ENCODE data around the gene KCNJ16. TPM values are rescaled to one million over a fixed set of nuclear protein-coding genes. Genes with fewer than 3 reads are reported as not detected.

Gene KCNJ16
- total and polyA plus RNA-seq, 4 donors: 0.24 TPM; not detected in 3

DNA sequence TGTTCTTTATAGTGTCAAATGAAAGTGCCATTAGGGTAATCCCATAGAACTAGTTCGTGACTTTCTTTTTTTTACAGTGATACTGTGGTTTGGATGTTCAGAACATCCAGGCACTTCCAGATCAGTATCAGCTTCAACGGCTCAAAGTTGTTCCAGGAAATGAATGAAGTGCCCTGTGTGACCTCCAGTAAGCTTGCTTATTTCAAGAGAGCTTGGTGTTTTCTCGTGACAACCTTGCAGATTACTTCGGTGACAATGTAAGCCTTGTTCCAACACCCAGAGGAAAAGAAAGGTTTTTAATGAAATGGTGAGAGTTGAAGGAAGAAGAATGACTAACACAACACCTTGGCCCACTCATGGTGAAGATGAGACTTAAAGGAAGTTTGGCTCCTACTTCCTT lies 16.0 kb upstream of the KCNJ16 start:
- intact Hi-C loops (cut with DNase I): no loop called here
- Histone ChIP-seq H3K9me3 (ENCODE audit: control insufficient read depth, low read length) (no peaks in the 10 kb centered on the region), H3K36me3 (ENCODE audit: control insufficient read depth in 1 of 2, insufficient read depth in 2 of 2, low read length in 1 of 2) (no peaks in the 10 kb centered on the region), H3K27me3 (ENCODE audit: control insufficient read depth in 1 of 2, insufficient read depth in 2 of 2, low read length in 1 of 2) (no peaks in the 10 kb centered on the region), H3K27ac (ENCODE audit: low read depth in 1 of 2, low read length in 2 of 2) (no peak overlapping the region), H3K4me1 (ENCODE audit: control insufficient read depth in 1 of 2, insufficient read depth in 2 of 2, low read length in 2 of 2) (peaks cover 0 to 2% of the 10 kb centered on the region in 2 donors), H3K4me3 (ENCODE audit: low read length in 2 of 2) (no peak overlapping the region)
- DNase-seq: no peak
- no peak for ATAC-seq (ENCODE audit: low FRiP score)
- WGBS, 2 donors: 52 to 61% methylated on average over 4 of the region's 4 CpGs

DNA sequence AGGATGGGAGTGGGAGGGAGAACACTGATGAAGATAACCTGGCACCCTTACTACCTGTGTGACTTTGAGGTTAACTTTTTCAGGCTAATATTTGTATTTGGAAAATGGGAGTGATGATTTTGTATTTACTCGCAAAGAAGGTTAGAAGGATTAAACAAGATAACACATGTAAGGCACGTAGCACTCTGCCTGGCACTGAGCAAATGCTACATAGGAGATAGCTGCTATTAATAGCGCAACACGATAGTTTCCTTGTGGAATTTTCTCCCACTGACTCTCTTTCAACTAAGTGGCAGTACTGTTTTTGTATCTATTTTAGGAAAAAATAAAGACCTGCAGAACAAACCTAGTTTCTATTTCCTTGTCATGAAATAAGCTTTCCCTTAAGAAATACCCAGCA lies 15.4 kb upstream of the KCNJ16 start:
- DNase-seq (no peak), ATAC-seq (ENCODE audit: low FRiP score) (no peak)

DNA sequence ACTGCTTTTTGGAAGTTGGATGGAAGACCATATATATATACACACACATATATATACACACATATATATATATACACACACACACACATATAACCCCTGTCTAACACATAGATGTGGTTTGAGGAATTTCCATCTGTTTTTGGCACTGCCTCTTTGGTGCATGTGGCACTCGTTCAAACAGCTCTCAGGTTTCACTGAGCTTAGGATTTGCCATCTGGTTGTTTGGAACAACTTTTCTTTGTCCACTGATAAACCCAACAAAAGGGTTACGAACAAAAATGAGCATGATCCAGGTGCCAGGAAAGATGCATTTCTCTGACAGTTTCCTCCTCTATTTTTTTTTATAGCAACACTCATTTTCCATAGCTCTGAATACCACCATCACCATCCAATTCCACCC lies 14.6 kb upstream of the KCNJ16 start:
- ATAC-seq (ENCODE audit: low FRiP score): no peak
- Histone ChIP-seq H3K27me3 (ENCODE audit: control insufficient read depth in 1 of 2, insufficient read depth in 2 of 2, low read length in 1 of 2) (no peaks in the 10 kb centered on the region), H3K4me3 (ENCODE audit: low read length in 2 of 2) (no peak overlapping the region), H3K9me3 (ENCODE audit: control insufficient read depth, low read length) (no peaks in the 10 kb centered on the region), H3K27ac (ENCODE audit: low read depth in 1 of 2, low read length in 2 of 2) (no peak overlapping the region), H3K36me3 (ENCODE audit: control insufficient read depth in 1 of 2, insufficient read depth in 2 of 2, low read length in 1 of 2) (no peaks in the 10 kb centered on the region), H3K4me1 (ENCODE audit: control insufficient read depth in 1 of 2, insufficient read depth in 2 of 2, low read length in 2 of 2) (peaks cover 0 to 2% of the 10 kb centered on the region in 2 donors)
- WGBS, 2 donors: 10 to 12% methylated on average over 2 of the region's 2 CpGs
- no peak for DNase-seq
- intact Hi-C loops (cut with DNase I): no loop called here

More for the DNA sequence above, 15.4 kb upstream of the KCNJ16 start:
- no peaks in the 10 kb centered on the region for H3K9me3 ChIP-seq (ENCODE audit: control insufficient read depth, low read length)
- intact Hi-C loops (cut with DNase I): no loop called here
- 42 to 47% methylated on average over 4 of the region's 4 CpGs for WGBS, 2 donors
- peaks cover 0 to 2% of the 10 kb centered on the region in 2 donors for H3K4me1 ChIP-seq (ENCODE audit: control insufficient read depth in 1 of 2, insufficient read depth in 2 of 2, low read length in 2 of 2)
- H3K36me3 ChIP-seq (ENCODE audit: control insufficient read depth in 1 of 2, insufficient read depth in 2 of 2, low read length in 1 of 2): no peaks in the 10 kb centered on the region
- H3K27me3 ChIP-seq (ENCODE audit: control insufficient read depth in 1 of 2, insufficient read depth in 2 of 2, low read length in 1 of 2): no peaks in the 10 kb centered on the region
- H3K4me3 ChIP-seq (ENCODE audit: low read length in 2 of 2): no peak overlapping the region
- no peak overlapping the region for H3K27ac ChIP-seq (ENCODE audit: low read depth in 1 of 2, low read length in 2 of 2)

DNA sequence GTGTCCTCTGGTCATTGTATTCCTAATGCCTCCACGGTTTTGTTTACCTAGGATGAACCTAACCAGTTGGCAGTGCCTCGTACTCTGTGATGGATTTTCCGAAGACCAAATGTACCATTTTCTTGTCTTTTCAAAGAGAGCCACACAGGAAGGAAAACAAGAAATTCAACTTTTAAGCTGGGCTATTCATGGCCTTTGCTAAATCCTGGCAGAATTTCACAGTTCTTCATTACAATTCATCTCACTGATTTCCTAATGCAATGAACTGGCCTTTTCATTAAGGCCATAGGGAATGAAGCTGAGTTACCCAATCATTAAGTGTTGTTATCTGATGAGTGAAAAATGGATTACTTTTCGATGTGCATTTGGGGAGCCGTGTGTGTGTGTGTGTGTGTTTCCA lies 7.9 kb upstream of the KCNJ16 start:
- ATAC-seq (ENCODE audit: low FRiP score): no peak
- H3K27ac ChIP-seq (ENCODE audit: low read depth in 1 of 2, low read length in 2 of 2): no peak overlapping the region
- no peaks in the 10 kb centered on the region for H3K4me1 ChIP-seq (ENCODE audit: control insufficient read depth in 1 of 2, insufficient read depth in 2 of 2, low read length in 2 of 2)

DNA sequence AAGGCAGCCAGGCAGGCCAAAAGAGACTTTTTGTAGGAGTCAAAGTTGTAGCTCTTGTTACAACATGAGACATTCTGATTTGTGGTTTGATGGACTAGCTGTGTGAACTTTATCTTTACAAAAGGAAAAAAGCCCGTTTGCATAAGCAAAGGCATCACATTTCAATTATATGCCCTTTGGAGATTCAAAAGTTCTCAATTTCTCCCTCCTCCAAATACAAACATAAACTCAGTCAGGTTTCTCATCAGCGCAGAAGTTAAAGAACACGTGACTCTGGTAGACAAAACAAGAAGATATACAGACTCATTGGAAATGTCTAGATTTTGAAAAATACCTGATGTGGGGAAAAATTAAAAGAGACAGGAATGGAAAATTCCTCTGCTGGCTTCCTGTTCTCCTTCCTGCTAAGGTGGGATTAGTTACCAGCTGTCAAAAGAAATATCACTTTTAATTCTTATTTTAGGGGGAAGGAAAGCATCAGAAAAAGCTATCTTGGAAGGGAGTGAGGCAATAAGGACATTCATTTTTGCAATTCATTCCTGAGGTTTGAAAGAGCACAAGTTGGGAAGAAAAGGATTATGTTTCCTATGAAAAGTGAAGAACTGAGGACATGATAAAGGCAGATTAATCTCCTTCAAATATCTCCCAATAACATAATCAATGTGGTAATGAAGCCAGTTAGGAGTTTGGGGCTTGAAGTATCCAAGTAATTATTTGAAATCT lies 4.6 kb upstream of the KCNJ16 start:
- no peak overlapping the region for H3K27ac ChIP-seq (ENCODE audit: low read depth in 1 of 2, low read length in 2 of 2)
- 22 to 24% methylated on average over 3 of the region's 3 CpGs for WGBS, 2 donors
- DNase-seq: no peak
- H3K4me1 ChIP-seq (ENCODE audit: control insufficient read depth in 1 of 2, insufficient read depth in 2 of 2, low read length in 2 of 2): no peaks in the 10 kb centered on the region
- peaks cover 0 to 1% of the 10 kb centered on the region in 2 donors for H3K27me3 ChIP-seq (ENCODE audit: control insufficient read depth in 1 of 2, insufficient read depth in 2 of 2, low read length in 1 of 2)
- intact Hi-C loops (cut with DNase I): no loop called here
- H3K4me3 ChIP-seq (ENCODE audit: low read length in 2 of 2): no peak overlapping the region
- H3K9me3 ChIP-seq (ENCODE audit: control insufficient read depth, low read length): no peaks in the 10 kb centered on the region
- ATAC-seq (ENCODE audit: low FRiP score): no peak
- peaks cover 0 to 3% of the 10 kb centered on the region in 2 donors for H3K36me3 ChIP-seq (ENCODE audit: control insufficient read depth in 1 of 2, insufficient read depth in 2 of 2, low read length in 1 of 2)

More for the DNA sequence above, 7.9 kb upstream of the KCNJ16 start:
- intact Hi-C loops (cut with DNase I): no loop called here
- no peak overlapping the region for H3K4me3 ChIP-seq (ENCODE audit: low read length in 2 of 2)
- peaks cover 0 to 3% of the 10 kb centered on the region in 2 donors for H3K36me3 ChIP-seq (ENCODE audit: control insufficient read depth in 1 of 2, insufficient read depth in 2 of 2, low read length in 1 of 2)
- no peak for DNase-seq
- 50 to 53% methylated on average over 5 of the region's 5 CpGs for WGBS, 2 donors
- peaks cover 0 to 1% of the 10 kb centered on the region in 2 donors for H3K27me3 ChIP-seq (ENCODE audit: control insufficient read depth in 1 of 2, insufficient read depth in 2 of 2, low read length in 1 of 2)
- H3K9me3 ChIP-seq (ENCODE audit: control insufficient read depth, low read length): no peaks in the 10 kb centered on the region

DNA sequence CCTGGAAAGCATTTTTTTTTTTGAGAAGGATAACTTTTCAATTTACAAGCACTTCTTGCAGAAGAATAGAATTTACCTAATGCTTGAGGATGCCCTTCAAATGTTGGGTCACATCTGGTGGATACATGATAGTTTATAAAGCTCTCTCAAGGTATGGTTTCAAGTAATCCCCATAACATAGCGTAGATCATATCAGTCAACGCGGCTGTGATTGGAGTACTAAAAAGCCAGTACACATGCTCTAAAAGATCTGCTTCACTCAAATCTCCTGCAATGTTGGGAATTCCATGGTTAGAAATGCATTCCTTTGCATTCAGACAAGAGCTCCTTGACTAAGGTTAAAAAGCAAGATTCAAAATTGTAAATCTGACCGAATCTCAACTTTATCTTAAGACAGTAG lies 3.9 kb upstream of the KCNJ16 start:
- Histone ChIP-seq H3K4me3 (ENCODE audit: low read length in 2 of 2) (no peak overlapping the region), H3K27ac (ENCODE audit: low read depth in 1 of 2, low read length in 2 of 2) (no peak overlapping the region), H3K4me1 (ENCODE audit: control insufficient read depth in 1 of 2, insufficient read depth in 2 of 2, low read length in 2 of 2) (no peaks in the 10 kb centered on the region), H3K36me3 (ENCODE audit: control insufficient read depth in 1 of 2, insufficient read depth in 2 of 2, low read length in 1 of 2) (peaks cover 0 to 3% of the 10 kb centered on the region in 2 donors), H3K9me3 (ENCODE audit: control insufficient read depth, low read length) (no peaks in the 10 kb centered on the region), H3K27me3 (ENCODE audit: control insufficient read depth in 1 of 2, insufficient read depth in 2 of 2, low read length in 1 of 2) (peaks cover 0 to 1% of the 10 kb centered on the region in 2 donors)
- DNase-seq (no peak), ATAC-seq (ENCODE audit: low FRiP score) (no peak)
- intact Hi-C loops (cut with DNase I): no loop called here
- WGBS, 2 donors: 88% methylated on average over 4 of the region's 4 CpGs

DNA sequence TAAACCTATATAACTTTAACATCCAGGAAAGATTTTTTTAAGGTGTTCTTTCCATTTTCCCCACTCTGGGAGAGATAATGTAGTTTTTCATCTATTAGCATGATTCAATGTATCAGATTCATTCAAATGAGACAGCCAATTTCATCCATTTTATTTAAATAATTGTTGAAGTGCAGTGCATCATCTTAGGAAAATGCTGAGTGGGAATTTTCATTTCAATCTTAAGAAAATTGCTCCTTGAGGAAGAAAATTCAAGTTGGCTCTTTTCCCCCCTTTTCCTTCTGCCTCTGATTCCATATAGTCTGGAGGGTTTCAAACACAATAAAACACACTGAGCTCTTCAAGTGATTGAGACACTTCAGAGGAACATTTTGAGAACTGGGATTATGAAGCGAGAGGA lies 3.4 kb upstream of the KCNJ16 start:
- H3K27ac ChIP-seq (ENCODE audit: low read depth in 1 of 2, low read length in 2 of 2): no peak overlapping the region
- peaks cover 0 to 3% of the 10 kb centered on the region in 2 donors for H3K36me3 ChIP-seq (ENCODE audit: control insufficient read depth in 1 of 2, insufficient read depth in 2 of 2, low read length in 1 of 2)
- intact Hi-C loops (cut with DNase I): no loop called here
- H3K4me1 ChIP-seq (ENCODE audit: control insufficient read depth in 1 of 2, insufficient read depth in 2 of 2, low read length in 2 of 2): no peaks in the 10 kb centered on the region
- DNase-seq (no peak), ATAC-seq (ENCODE audit: low FRiP score) (no peak)
- 90 to 94% methylated on average over 1 of the region's 1 CpG for WGBS, 2 donors
- H3K27me3 ChIP-seq (ENCODE audit: control insufficient read depth in 1 of 2, insufficient read depth in 2 of 2, low read length in 1 of 2): peaks cover 0 to 1% of the 10 kb centered on the region in 2 donors
- no peaks in the 10 kb centered on the region for H3K9me3 ChIP-seq (ENCODE audit: control insufficient read depth, low read length)
- H3K4me3 ChIP-seq (ENCODE audit: low read length in 2 of 2): no peak overlapping the region

DNA sequence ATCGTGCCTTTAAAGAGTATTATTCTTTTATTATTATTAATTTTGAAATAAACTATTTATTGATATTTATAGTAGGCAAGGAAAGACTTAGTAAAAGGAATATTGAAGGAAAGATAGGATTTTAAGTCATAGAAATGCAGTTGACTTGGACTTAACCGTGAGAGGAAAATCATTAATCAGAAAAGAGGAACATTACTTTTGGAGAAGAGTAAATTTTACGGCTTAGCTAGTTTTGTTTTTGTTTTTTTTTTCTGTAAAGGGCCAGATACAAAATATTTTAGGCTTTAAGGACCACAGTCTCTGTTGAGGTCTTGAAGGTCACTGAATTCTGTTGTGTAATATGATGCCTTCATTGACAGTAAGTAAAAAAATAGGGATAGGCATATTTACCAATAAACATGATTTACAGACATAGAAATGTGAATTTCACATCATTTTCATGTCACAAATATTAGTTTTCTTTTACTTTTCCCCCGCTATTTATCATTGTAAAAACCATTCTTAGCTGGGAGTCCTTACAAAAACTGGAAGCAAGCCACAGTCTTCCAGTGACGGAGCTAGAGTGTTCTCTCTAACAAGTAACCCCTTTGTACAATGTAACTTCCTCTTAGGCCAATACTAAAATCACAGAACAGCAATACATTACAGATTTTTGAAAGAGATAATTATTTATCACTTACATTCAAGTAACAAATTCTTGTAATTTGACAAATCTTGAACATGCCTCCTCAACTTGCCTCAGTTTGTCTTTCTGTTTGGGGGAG lies 2.3 kb upstream of the KCNJ16 start:
- Histone ChIP-seq H3K27me3 (ENCODE audit: control insufficient read depth in 1 of 2, insufficient read depth in 2 of 2, low read length in 1 of 2) (no peaks in the 10 kb centered on the region), H3K36me3 (ENCODE audit: control insufficient read depth in 1 of 2, insufficient read depth in 2 of 2, low read length in 1 of 2) (no peaks in the 10 kb centered on the region), H3K4me1 (ENCODE audit: control insufficient read depth in 1 of 2, insufficient read depth in 2 of 2, low read length in 2 of 2) (no peaks in the 10 kb centered on the region), H3K27ac (ENCODE audit: low read depth in 1 of 2, low read length in 2 of 2) (no peak overlapping the region), H3K4me3 (ENCODE audit: low read length in 2 of 2) (no peak overlapping the region), H3K9me3 (ENCODE audit: control insufficient read depth, low read length) (no peaks in the 10 kb centered on the region)
- ATAC-seq (ENCODE audit: low FRiP score): no peak
- no peak for DNase-seq
- WGBS, 2 donors: 51 to 59% methylated on average over 5 of the region's 5 CpGs
- intact Hi-C loops (cut with DNase I): no loop called here

DNA sequence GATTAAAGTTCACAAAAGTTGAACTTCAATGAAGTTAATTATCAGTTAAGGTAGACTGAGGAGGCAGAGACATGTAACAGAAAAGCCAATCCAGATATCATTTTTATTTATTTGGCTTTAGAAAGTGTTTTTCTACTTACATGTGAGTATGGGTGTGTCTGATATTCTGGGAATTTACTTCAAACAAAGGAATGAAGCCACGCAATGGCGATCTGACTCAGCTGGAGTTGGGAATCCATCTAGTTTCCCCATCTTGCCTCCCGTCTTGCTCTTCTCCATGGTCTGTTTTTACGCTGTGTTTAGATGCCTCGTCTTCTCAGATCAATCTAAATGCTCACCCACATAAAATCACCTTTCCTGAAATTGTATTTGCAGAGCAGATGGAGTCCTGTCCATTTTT lies 1.7 kb upstream of the KCNJ16 start:
- Histone ChIP-seq H3K4me1 (ENCODE audit: control insufficient read depth in 1 of 2, insufficient read depth in 2 of 2, low read length in 2 of 2) (no peaks in the 10 kb centered on the region), H3K27me3 (ENCODE audit: control insufficient read depth in 1 of 2, insufficient read depth in 2 of 2, low read length in 1 of 2) (no peaks in the 10 kb centered on the region), H3K9me3 (ENCODE audit: control insufficient read depth, low read length) (no peaks in the 10 kb centered on the region), H3K27ac (ENCODE audit: low read depth in 1 of 2, low read length in 2 of 2) (no peak overlapping the region), H3K4me3 (ENCODE audit: low read length in 2 of 2) (no peak overlapping the region), H3K36me3 (ENCODE audit: control insufficient read depth in 1 of 2, insufficient read depth in 2 of 2, low read length in 1 of 2) (no peaks in the 10 kb centered on the region)
- no peak for ATAC-seq (ENCODE audit: low FRiP score)
- no peak for DNase-seq
- 86 to 88% methylated on average over 5 of the region's 5 CpGs for WGBS, 2 donors
- intact Hi-C loops (cut with DNase I): no loop called here

Data from aorta (tissue), 5 donors.